ENCODE results near the gene ADPRHL1.

DNA sequence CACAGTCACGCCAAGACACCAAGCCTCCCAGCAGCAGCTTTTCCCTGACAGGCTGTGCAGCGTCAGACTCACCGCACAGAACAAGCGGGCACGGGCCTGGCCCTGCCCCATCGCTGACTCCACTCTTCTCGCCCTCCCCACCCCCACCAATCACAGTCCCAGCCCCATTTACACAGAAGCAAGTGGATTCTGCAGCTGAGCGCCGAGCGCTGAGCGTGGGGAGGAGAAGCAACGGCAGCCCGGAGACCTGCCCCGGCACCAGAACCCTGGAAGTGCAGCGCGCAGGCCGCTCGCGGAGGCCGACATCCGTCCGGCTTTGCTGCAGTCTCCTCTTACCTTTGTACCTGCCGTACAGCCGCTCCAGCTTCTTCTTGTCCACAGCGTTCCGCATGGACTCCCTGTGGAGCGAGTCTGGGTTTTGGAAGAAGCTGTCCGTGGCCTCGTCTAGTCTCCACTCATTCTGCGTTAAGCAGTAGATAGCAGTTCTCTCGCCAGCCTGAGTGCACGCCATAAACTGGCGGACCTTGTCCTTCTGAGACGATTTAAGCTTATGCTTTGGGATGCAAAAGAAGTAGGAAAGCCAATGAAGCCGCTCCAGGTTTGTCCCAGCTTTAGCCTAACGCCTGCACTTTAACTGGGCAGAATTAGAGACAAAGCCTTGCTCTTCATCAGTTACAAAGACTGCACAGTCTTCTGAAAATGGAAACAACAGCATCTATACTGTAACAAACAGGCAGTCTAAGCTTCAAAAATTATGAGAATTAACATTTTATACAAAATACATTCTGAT lies 30.4 kb upstream of the ADPRHL1 start:
- TF ChIP-seq, protein P1, sequence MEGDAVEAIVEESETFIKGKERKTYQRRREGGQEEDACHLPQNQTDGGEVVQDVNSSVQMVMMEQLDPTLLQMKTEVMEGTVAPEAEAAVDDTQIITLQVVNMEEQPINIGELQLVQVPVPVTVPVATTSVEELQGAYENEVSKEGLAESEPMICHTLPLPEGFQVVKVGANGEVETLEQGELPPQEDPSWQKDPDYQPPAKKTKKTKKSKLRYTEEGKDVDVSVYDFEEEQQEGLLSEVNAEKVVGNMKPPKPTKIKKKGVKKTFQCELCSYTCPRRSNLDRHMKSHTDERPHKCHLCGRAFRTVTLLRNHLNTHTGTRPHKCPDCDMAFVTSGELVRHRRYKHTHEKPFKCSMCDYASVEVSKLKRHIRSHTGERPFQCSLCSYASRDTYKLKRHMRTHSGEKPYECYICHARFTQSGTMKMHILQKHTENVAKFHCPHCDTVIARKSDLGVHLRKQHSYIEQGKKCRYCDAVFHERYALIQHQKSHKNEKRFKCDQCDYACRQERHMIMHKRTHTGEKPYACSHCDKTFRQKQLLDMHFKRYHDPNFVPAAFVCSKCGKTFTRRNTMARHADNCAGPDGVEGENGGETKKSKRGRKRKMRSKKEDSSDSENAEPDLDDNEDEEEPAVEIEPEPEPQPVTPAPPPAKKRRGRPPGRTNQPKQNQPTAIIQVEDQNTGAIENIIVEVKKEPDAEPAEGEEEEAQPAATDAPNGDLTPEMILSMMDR (IDR thresholded peaks at IDR 0.05; ENCODE audit: low read depth, low read length, poor library complexity, severe bottlenecking): no peak
- no peak for TF ChIP-seq EZH2phosphoT487 (IDR thresholded peaks at IDR 0.05; ENCODE audit: borderline replicate concordance, low read length)
